GM12878 (cell line): ENCODE measurements around the gene RASSF8.

Experiments used
- CEBPB ChIP-seq, 2 experiments: fragments of 150-350 bp in 1 of 2; IDR thresholded peaks; 2 replicates each; pipeline ENCODE4 v1.6.1; 2012 to 2014; ENCODE audit warnings: low read depth in 2 of 2, low read length in 2 of 2, borderline replicate concordance in 1 of 2, inconsistent platforms in 1 of 2
- CHD2 ChIP-seq: IDR thresholded peaks from 2 replicates; pipeline ENCODE4 v1.6.1; 2011; ENCODE audit warnings: low read depth, low read length, improper control_type of control experiment, borderline replicate concordance
- EZH2 ChIP-seq: IDR thresholded peaks from 2 replicates; pipeline ENCODE4 v1.6.1; 2012; ENCODE audit warnings: low read depth, mild to moderate bottlenecking, control low read depth, inconsistent platforms, low read length, borderline replicate concordance; ENCODE audit not compliant: control insufficient read depth
- GATAD2B ChIP-seq: fragments of 450-650 bp; conservative IDR thresholded peaks from 2 replicates; pipeline ENCODE4 v1.6.1; 2017; ENCODE audit warnings: low read depth, mild to moderate bottlenecking, moderate library complexity
- HCFC1 ChIP-seq: fragments of 150-350 bp; IDR thresholded peaks from 2 replicates; pipeline ENCODE4 v1.6.1; 2014; ENCODE audit warnings: low read length
- KDM1A ChIP-seq: fragments of 200-600 bp; sonication (generic); IDR thresholded peaks from 2 replicates; pipeline ENCODE4 v1.6.1; 2016; ENCODE audit warnings: borderline replicate concordance
- MYC ChIP-seq: IDR thresholded peaks from 2 replicates; pipeline ENCODE4 v1.6.1; 2011; ENCODE audit warnings: mild to moderate bottlenecking, low read length, moderate library complexity, inconsistent platforms; ENCODE audit not compliant: insufficient read depth, insufficient replicate concordance, insufficient read length, severe bottlenecking
- POLR2A ChIP-seq: IDR thresholded peaks from 2 replicates; pipeline ENCODE4 v1.6.1; 2011; ENCODE audit warnings: low read depth, mild to moderate bottlenecking, low read length
- TF ChIP-seq, protein P1 (sequence below), 3 experiments: IDR thresholded peaks in 2 of 3; conservative IDR thresholded peaks in 1 of 3; 2 replicates each; pipeline ENCODE4 v1.5.1; 2011; ENCODE audit warnings: low read depth in 3 of 3, low read length in 3 of 3, mild to moderate bottlenecking in 3 of 3, control low read depth in 2 of 3, moderate library complexity in 2 of 3, inconsistent platforms in 1 of 3, mixed read lengths in 1 of 3; ENCODE audit not compliant: control insufficient read depth in 2 of 3, insufficient read depth in 1 of 3; ENCODE audit errors: extremely low read depth in 1 of 3

DNA sequence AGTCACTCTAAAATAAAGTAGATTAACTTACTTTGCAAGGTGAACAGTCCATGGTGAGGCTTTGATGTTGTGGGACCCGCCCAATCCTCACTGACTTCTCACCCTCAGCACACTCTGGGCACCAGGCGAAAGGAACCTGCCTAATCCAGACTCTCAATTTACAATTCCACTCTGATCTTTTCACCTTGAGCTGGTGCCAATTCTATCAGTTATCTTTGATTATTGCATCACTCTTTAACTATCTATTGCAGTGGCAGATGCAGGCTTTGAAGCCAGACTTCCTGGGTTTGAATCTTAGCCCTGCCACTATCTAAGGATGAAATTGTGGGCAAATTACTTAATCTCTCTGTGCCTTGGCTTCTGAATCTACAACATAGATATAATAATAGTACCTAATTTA, 18.9 kb upstream of the RASSF8 start:
- TF ChIP-seq POLR2A (no peak), KDM1A (no peak), GATAD2B (no peak), MYC (no peak), HCFC1 (no peak), CEBPB (IDR thresholded peaks at IDR 0.05; ENCODE audit: borderline replicate concordance in 1 of 2, low read depth in 2 of 2, low read length in 2 of 2) (no peak), EZH2 (no peak), CHD2 (no peak)
- TF ChIP-seq, protein P1, sequence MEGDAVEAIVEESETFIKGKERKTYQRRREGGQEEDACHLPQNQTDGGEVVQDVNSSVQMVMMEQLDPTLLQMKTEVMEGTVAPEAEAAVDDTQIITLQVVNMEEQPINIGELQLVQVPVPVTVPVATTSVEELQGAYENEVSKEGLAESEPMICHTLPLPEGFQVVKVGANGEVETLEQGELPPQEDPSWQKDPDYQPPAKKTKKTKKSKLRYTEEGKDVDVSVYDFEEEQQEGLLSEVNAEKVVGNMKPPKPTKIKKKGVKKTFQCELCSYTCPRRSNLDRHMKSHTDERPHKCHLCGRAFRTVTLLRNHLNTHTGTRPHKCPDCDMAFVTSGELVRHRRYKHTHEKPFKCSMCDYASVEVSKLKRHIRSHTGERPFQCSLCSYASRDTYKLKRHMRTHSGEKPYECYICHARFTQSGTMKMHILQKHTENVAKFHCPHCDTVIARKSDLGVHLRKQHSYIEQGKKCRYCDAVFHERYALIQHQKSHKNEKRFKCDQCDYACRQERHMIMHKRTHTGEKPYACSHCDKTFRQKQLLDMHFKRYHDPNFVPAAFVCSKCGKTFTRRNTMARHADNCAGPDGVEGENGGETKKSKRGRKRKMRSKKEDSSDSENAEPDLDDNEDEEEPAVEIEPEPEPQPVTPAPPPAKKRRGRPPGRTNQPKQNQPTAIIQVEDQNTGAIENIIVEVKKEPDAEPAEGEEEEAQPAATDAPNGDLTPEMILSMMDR (IDR thresholded peaks at IDR 0.05 in 2 of 3, conservative IDR thresholded peaks at IDR 0.05 in 1 of 3; ENCODE audit: control insufficient read depth in 2 of 3, extremely low read depth in 1 of 3, insufficient read depth in 1 of 3, low read depth in 3 of 3, low read length in 3 of 3): no peak
